HEK293 (cell line): Measurements from ENCODE around the gene CD300E.

ENCODE experiments used
- ZBTB7A ChIP-seq: fragments of 450-650 bp; formaldehyde crosslinking; IDR thresholded peaks from 2 replicates; pipeline ENCODE4 v1.5.1; 2016; ENCODE audit warnings: low read depth, missing biosample characterization, missing genetic modification characterization
- TF ChIP-seq, protein P1 (sequence below): fragments of 450-650 bp; formaldehyde crosslinking; IDR thresholded peaks from 2 replicates; pipeline ENCODE4 v1.5.1; 2016; ENCODE audit warnings: missing biosample characterization, missing genetic modification characterization
- TF ChIP-seq, protein P2 (sequence below): fragments of 450-650 bp; formaldehyde crosslinking; IDR thresholded peaks from 2 replicates; pipeline ENCODE4 v1.5.1; 2016; ENCODE audit warnings: missing biosample characterization, missing genetic modification characterization
- TF ChIP-seq, protein P3 (sequence below): fragments of 450-650 bp; formaldehyde crosslinking; IDR thresholded peaks from 2 replicates; pipeline ENCODE4 v1.5.1; 2016; ENCODE audit warnings: missing biosample characterization, missing genetic modification characterization

DNA sequence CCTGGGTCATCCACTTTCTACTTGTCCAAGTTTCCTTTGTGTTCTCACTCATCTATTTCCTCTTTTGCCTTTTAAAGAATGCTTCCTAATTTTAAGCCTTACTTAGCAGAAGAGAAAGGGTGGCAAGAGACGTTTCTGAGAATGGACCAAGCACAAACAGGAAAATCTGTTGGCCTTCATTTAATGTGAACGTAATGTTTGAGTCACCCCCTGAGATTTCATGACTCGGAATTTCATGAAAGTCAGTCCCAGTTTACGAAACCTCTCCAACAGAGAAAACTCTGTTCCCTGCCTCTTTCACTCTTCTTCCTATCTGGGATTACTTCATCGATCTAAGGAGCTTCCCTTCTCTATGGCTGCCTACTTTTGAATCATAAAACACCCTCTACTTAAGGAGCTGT, at the start of gene CD300E:
- TF ChIP-seq ZBTB7A (tag by site-specific recombination), result no peak
- TF ChIP-seq, protein P1, sequence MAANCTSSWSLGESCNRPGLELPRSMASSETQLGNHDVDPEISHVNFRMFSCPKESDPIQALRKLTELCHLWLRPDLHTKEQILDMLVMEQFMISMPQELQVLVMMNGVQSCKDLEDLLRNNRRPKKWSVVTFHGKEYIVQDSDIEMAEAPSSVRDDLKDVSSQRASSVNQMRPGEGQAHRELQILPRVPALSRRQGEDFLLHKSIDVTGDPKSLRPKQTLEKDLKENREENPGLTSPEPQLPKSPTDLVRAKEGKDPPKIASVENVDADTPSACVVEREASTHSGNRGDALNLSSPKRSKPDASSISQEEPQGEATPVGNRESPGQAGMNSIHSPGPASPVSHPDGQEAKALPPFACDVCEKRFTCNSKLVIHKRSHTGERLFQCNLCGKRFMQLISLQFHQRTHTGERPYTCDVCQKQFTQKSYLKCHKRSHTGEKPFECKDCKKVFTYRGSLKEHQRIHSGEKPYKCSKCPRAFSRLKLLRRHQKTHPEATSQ, result no peak
- TF ChIP-seq, protein P2, sequence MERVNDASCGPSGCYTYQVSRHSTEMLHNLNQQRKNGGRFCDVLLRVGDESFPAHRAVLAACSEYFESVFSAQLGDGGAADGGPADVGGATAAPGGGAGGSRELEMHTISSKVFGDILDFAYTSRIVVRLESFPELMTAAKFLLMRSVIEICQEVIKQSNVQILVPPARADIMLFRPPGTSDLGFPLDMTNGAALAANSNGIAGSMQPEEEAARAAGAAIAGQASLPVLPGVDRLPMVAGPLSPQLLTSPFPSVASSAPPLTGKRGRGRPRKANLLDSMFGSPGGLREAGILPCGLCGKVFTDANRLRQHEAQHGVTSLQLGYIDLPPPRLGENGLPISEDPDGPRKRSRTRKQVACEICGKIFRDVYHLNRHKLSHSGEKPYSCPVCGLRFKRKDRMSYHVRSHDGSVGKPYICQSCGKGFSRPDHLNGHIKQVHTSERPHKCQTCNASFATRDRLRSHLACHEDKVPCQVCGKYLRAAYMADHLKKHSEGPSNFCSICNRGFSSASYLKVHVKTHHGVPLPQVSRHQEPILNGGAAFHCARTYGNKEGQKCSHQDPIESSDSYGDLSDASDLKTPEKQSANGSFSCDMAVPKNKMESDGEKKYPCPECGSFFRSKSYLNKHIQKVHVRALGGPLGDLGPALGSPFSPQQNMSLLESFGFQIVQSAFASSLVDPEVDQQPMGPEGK (tag by site-specific recombination), result no peak
- TF ChIP-seq, protein P3, sequence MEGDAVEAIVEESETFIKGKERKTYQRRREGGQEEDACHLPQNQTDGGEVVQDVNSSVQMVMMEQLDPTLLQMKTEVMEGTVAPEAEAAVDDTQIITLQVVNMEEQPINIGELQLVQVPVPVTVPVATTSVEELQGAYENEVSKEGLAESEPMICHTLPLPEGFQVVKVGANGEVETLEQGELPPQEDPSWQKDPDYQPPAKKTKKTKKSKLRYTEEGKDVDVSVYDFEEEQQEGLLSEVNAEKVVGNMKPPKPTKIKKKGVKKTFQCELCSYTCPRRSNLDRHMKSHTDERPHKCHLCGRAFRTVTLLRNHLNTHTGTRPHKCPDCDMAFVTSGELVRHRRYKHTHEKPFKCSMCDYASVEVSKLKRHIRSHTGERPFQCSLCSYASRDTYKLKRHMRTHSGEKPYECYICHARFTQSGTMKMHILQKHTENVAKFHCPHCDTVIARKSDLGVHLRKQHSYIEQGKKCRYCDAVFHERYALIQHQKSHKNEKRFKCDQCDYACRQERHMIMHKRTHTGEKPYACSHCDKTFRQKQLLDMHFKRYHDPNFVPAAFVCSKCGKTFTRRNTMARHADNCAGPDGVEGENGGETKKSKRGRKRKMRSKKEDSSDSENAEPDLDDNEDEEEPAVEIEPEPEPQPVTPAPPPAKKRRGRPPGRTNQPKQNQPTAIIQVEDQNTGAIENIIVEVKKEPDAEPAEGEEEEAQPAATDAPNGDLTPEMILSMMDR (tag by site-specific recombination), result no peak
